GM12865 (cell line): Measurements from ENCODE around the gene CABLES1.

ENCODE experiments used
- DNase-seq: peaks from one replicate; pipeline ENCODE4 v3.0.0; 2010; ENCODE audit warnings: low read depth
- H3K4me3 ChIP-seq: 2 replicates; pipeline ENCODE4 v1.5.1; 2011; ENCODE audit warnings: mild to moderate bottlenecking, low read depth, low read length, control low read depth
- TF ChIP-seq, protein P1 (sequence below): IDR thresholded peaks from 2 replicates; pipeline ENCODE4 v1.5.1; 2011; ENCODE audit warnings: low read length, control low read depth, low read depth, inconsistent platforms; ENCODE audit not compliant: insufficient read depth; ENCODE audit errors: missing control alignments

Gene CABLES1

GRCh38 chr18:23178201-23178600 lies 42.9 kb downstream of the CABLES1 start:
- no peak overlapping the region for H3K4me3 ChIP-seq
- no peak for DNase-seq
- TF ChIP-seq, protein P1, sequence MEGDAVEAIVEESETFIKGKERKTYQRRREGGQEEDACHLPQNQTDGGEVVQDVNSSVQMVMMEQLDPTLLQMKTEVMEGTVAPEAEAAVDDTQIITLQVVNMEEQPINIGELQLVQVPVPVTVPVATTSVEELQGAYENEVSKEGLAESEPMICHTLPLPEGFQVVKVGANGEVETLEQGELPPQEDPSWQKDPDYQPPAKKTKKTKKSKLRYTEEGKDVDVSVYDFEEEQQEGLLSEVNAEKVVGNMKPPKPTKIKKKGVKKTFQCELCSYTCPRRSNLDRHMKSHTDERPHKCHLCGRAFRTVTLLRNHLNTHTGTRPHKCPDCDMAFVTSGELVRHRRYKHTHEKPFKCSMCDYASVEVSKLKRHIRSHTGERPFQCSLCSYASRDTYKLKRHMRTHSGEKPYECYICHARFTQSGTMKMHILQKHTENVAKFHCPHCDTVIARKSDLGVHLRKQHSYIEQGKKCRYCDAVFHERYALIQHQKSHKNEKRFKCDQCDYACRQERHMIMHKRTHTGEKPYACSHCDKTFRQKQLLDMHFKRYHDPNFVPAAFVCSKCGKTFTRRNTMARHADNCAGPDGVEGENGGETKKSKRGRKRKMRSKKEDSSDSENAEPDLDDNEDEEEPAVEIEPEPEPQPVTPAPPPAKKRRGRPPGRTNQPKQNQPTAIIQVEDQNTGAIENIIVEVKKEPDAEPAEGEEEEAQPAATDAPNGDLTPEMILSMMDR: no peak

DNA sequence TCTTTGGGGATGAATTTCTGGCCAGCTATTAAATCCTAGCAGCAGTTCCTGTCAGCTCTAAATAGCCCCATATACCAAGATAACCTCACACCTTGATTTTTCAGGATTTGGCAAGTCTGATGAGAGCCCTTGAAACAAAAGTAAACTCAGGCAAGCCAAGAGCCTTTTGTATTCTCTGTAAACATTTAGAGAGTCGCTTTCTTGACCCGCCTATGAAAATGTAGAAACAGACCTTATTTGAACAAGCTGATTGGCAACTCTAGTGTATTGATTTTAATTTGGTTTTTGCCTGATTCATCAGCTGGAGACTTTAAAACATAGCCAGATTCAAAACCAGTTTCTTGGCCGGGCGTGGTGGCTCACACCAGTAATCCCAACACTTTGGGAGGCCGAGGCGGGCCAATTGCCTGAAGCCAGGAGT lies 43.4 kb downstream of the CABLES1 start:
- TF ChIP-seq, protein P1: no peak
- no peak overlapping the region for H3K4me3 ChIP-seq
- no peak for DNase-seq

- TF ChIP-seq, protein P1: no peak
Measured at GRCh38 chr18:23179416-23179815, 44.1 kb downstream of the CABLES1 start.

GRCh38 chr18:23181547-23181946 lies 46.3 kb downstream of the CABLES1 start:
- DNase-seq: no peak
- no peak overlapping the region for H3K4me3 ChIP-seq
- TF ChIP-seq, protein P1: no peak

More at GRCh38 chr18:23179416-23179815, 44.1 kb downstream of the CABLES1 start:
- no peak for DNase-seq
- H3K4me3 ChIP-seq: no peak overlapping the region

DNA sequence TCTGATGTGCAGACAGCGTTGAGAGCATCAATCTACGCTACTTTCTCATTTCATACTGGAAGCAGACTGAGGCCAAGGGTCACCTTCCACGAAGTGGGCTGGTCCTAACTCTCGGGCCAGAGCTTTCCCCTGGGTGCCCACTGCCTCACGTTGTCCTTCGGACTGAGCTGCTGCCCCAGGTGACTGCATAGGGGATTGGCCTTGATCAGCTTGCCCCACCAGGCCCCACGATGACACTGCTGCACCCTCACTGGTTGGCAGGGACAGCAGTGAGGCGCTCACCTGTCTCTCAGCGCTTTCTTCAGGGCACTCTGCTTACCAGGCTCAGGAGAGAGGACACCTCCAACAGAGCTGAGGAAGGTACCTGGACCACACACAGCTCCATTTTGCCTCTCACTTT lies 47.3 kb downstream of the CABLES1 start:
- no peak for DNase-seq
- TF ChIP-seq, protein P1: no peak
- H3K4me3 ChIP-seq: no peak overlapping the region

GRCh38 chr18:23183411-23184150 lies 48.3 kb downstream of the CABLES1 start:
- TF ChIP-seq, protein P1: no peak
- DNase-seq: no peak
- no peak overlapping the region for H3K4me3 ChIP-seq

- no peak for DNase-seq
- TF ChIP-seq, protein P1: no peak
- no peak overlapping the region for H3K4me3 ChIP-seq
Measured at GRCh38 chr18:23186781-23187180, 51.5 kb downstream of the CABLES1 start.
